PFSK-1 (cell line): ENCODE results near the gene BNIP5.

Experiments
- FOXP2 ChIP-seq: optimal IDR thresholded peaks from 2 replicates; pipeline ENCODE3; 2011; ENCODE audit warnings: borderline replicate concordance, control low read depth, inconsistent platforms; ENCODE audit not compliant: insufficient read depth; ENCODE audit errors: extremely low read length, extremely low read depth
- POLR2AphosphoS5 ChIP-seq: IDR thresholded peaks from 2 replicates; pipeline ENCODE4 v1.6.1; 2012; ENCODE audit warnings: low read depth, mild to moderate bottlenecking, control low read depth, low read length, moderate library complexity
- REST ChIP-seq, 2 experiments: IDR thresholded peaks; 2 replicates each; pipeline versions ENCODE4 v1.6.1 to v1.8.0; 2011 to 2012; ENCODE audit warnings: low read depth in 2 of 2, low read length in 2 of 2, control low read depth in 1 of 2, inconsistent platforms in 1 of 2, mild to moderate bottlenecking in 1 of 2, moderate library complexity in 1 of 2; ENCODE audit not compliant: insufficient read depth in 1 of 2
- SIN3A ChIP-seq: IDR thresholded peaks from 2 replicates; pipeline ENCODE4 v1.6.1; 2012; ENCODE audit warnings: mild to moderate bottlenecking, low read length, moderate library complexity, borderline replicate concordance; ENCODE audit not compliant: insufficient read depth
- TAF1 ChIP-seq: IDR thresholded peaks from 2 replicates; pipeline ENCODE4 v1.6.1; 2012; ENCODE audit warnings: low read length, control low read depth, borderline replicate concordance; ENCODE audit not compliant: insufficient read depth

BNIP5 gene

DNA sequence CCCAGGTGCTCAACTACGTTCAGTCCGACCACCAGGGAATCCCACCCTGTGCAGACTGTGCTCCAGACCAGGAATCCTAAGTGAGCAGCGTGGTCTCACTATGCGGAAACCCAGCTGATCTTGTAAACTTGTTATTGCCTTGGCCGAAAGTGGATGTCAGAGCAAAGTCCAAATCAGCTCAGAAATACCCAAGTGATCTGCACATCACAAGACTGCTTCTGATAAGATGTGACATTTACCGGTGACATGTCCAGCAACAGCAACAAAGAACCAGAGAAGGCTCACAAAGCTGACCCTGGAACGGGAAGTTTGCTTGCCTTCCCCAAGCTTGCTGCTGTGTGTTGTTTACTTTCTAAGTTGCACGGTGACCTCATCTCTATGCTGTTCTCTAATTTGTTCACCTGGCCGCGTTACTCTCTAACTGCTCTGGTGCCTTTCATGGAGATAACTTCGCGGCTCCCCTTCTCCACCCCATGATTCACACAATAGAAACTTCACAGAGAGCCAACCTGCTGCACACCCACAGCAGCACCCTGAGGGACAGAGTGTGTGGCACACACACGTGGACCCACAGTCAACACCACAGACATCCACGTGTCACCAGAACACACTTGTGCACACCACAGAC lies 1.7 kb downstream of the BNIP5 start:
- TF ChIP-seq SIN3A = no peak
- TF ChIP-seq FOXP2 = no peak
- no peak for TF ChIP-seq REST (IDR thresholded peaks at IDR 0.05; ENCODE audit: insufficient read depth in 1 of 2, low read depth in 2 of 2, low read length in 2 of 2)

- TF ChIP-seq TAF1 (no peak), REST (IDR thresholded peaks at IDR 0.05; ENCODE audit: insufficient read depth in 1 of 2, low read depth in 2 of 2, low read length in 2 of 2) (no peak), POLR2AphosphoS5 (no peak), FOXP2 (no peak), SIN3A (no peak)
These were observed 2.6 kb downstream of the BNIP5 start for GRCh38 chr6:36333931-36334725.

GRCh38 chr6:36333171-36333895 lies 3.4 kb downstream of the BNIP5 start:
- TF ChIP-seq TAF1 = no peak

- TF ChIP-seq POLR2AphosphoS5 (no peak), REST (IDR thresholded peaks at IDR 0.05; ENCODE audit: insufficient read depth in 1 of 2, low read depth in 2 of 2, low read length in 2 of 2) (no peak), TAF1 (no peak), SIN3A (no peak), FOXP2 (no peak)
These were observed 5.3 kb downstream of the BNIP5 start for GRCh38 chr6:36331381-36331780.

DNA sequence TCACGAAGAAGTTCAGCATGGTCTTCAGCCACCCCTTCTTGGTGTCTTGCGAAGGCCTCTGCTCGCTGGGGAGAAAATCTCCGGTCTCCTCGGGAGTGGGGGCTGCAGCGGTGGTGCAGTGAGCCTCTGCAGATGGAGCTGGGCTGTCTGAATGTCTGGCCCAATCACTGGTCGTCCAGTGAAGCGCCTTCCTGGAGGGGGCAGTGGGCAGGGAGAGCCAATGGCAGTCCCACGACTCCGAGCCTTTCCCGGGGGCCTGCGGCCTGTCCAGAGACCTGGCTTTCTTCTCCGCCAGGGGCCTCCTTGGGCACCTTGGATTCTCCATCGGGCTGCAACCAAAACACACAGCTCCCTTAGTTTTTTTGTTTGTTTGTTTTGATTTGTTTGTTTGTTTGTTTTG lies 6.3 kb downstream of the BNIP5 start:
- no peak for TF ChIP-seq FOXP2
- no peak for TF ChIP-seq REST (IDR thresholded peaks at IDR 0.05; ENCODE audit: insufficient read depth in 1 of 2, low read depth in 2 of 2, low read length in 2 of 2)
- no peak for TF ChIP-seq TAF1
- TF ChIP-seq POLR2AphosphoS5 = no peak
- no peak for TF ChIP-seq SIN3A
